HepG2 (cell line): Measurements from ENCODE around the gene ZKSCAN4. TPM values are rescaled to one million over a fixed set of nuclear protein-coding genes. Genes with fewer than 3 reads are reported as not detected.

Source experiments
- ARHGAP35 ChIP-seq: sonication (generic); formaldehyde crosslinking; IDR thresholded peaks from 2 replicates; pipeline ENCODE4 v1.9.0; 2022; ENCODE audit warnings: mild to moderate bottlenecking, inconsistent platforms, moderate library complexity, missing genetic modification reagents, borderline replicate concordance
- ARNTL ChIP-seq: sonication (generic); formaldehyde crosslinking; IDR thresholded peaks from 2 replicates; pipeline ENCODE4 v1.4.0; 2020; ENCODE audit warnings: mild to moderate bottlenecking, missing genetic modification reagents
- ATF3 ChIP-seq: sonication (generic); formaldehyde crosslinking; IDR thresholded peaks from 2 replicates; pipeline ENCODE4 v1.4.0; 2020; ENCODE audit warnings: missing genetic modification reagents
- ATF7 ChIP-seq, 2 experiments: fragments of 450-650 bp in 1 of 2; sonication (generic) in 1 of 2; formaldehyde crosslinking in 1 of 2; IDR thresholded peaks; 2 replicates each; pipeline versions ENCODE4 v1.4.0 to v1.6.1; 2016 to 2020; ENCODE audit warnings: antibody characterized with exemption in 1 of 2, mild to moderate bottlenecking in 1 of 2, missing genetic modification reagents in 1 of 2
- CAMTA2 ChIP-seq: sonication (generic); formaldehyde crosslinking; IDR thresholded peaks from 2 replicates; pipeline ENCODE4 v1.4.0; 2020; ENCODE audit warnings: mild to moderate bottlenecking, missing genetic modification reagents, borderline replicate concordance
- DNMT3B ChIP-seq: conservative IDR thresholded peaks from 2 replicates; pipeline ENCODE4 v1.6.1; 2016; ENCODE audit warnings: missing biosample characterization, control low read depth
- E2F5 ChIP-seq: sonication (generic); formaldehyde crosslinking; conservative IDR thresholded peaks from 2 replicates; pipeline ENCODE4 v1.4.0; 2020; ENCODE audit warnings: missing genetic modification reagents
- ELF1 ChIP-seq: sonication (generic); formaldehyde crosslinking; IDR thresholded peaks from 2 replicates; pipeline ENCODE4 v1.4.0; 2020; ENCODE audit warnings: missing genetic modification reagents
- ETS1 ChIP-seq: sonication (generic); formaldehyde crosslinking; IDR thresholded peaks from 2 replicates; pipeline ENCODE4 v1.4.0; 2020; ENCODE audit warnings: missing genetic modification reagents
- LRRFIP1 ChIP-seq: sonication (generic); formaldehyde crosslinking; conservative IDR thresholded peaks from 2 replicates; pipeline ENCODE4 v1.4.0; 2020; ENCODE audit warnings: missing genetic modification reagents
- MATR3 ChIP-seq: sonication (generic); formaldehyde crosslinking; IDR thresholded peaks from 2 replicates; pipeline ENCODE4 v1.4.0; 2020; ENCODE audit warnings: missing genetic modification reagents
- NCOA2 ChIP-seq: sonication (generic); formaldehyde crosslinking; IDR thresholded peaks from 2 replicates; pipeline ENCODE4 v1.8.0; 2022; ENCODE audit warnings: inconsistent platforms
- RBAK ChIP-seq: sonication (generic); formaldehyde crosslinking; IDR thresholded peaks from 2 replicates; pipeline ENCODE4 v1.5.1; 2020; ENCODE audit warnings: mild to moderate bottlenecking, missing genetic modification reagents
- RCOR2 ChIP-seq: IDR thresholded peaks from 2 replicates; pipeline ENCODE4 v1.6.1; 2016; ENCODE audit warnings: missing biosample characterization, missing genetic modification reagents
- RFXAP ChIP-seq: sonication (generic); formaldehyde crosslinking; IDR thresholded peaks from 2 replicates; pipeline ENCODE4 v1.4.0; 2020; ENCODE audit warnings: missing genetic modification reagents, borderline replicate concordance
- SNAPC5 ChIP-seq: sonication (generic); formaldehyde crosslinking; IDR thresholded peaks from 2 replicates; pipeline ENCODE4 v1.8.1; 2023; ENCODE audit warnings: mild to moderate bottlenecking, missing genetic modification reagents, borderline replicate concordance
- ZBTB43 ChIP-seq: sonication (generic); formaldehyde crosslinking; conservative IDR thresholded peaks from 2 replicates; pipeline ENCODE4 v1.4.0; 2020; ENCODE audit warnings: missing genetic modification reagents
- ZBTB8A ChIP-seq: sonication (generic); formaldehyde crosslinking; IDR thresholded peaks from 2 replicates; pipeline ENCODE4 v1.4.0; 2020; ENCODE audit warnings: mild to moderate bottlenecking, low read depth, missing genetic modification reagents, borderline replicate concordance
- ZNF33B ChIP-seq: sonication (generic); formaldehyde crosslinking; IDR thresholded peaks from 2 replicates; pipeline ENCODE4 v1.5.1; 2020; ENCODE audit warnings: mild to moderate bottlenecking, missing genetic modification reagents
- ZNF598 ChIP-seq: sonication (generic); formaldehyde crosslinking; IDR thresholded peaks from 2 replicates; pipeline ENCODE4 v1.5.1; 2020; ENCODE audit warnings: mild to moderate bottlenecking, missing genetic modification reagents, borderline replicate concordance
- ZNF784 ChIP-seq: sonication (generic); formaldehyde crosslinking; IDR thresholded peaks from 2 replicates; pipeline ENCODE4 v1.5.1; 2020; ENCODE audit warnings: missing genetic modification reagents, mild to moderate bottlenecking, borderline replicate concordance
- polyA plus RNA-seq, 8 experiments: library from polyadenylated mRNA; depleted of rRNA in 3 of 8; stranded (reverse) in 7 of 8; unstranded in 1 of 8; fragments of >200 nt; fragmentation: Illumina TruSeq in 4 of 8; extraction: Trizol in 4 of 8; gene quantifications; 2 replicates each; pipeline versions ENCODE4 v1.2.1 to v1.2.3, GENCODE V29; 2011 to 2016; ENCODE audit warnings: low read depth in 4 of 8, missing spikeins in 1 of 8, mixed read lengths in 1 of 8; ENCODE audit not compliant: insufficient read depth in 1 of 8
- total RNA-seq, 5 experiments: library from RNA; depleted of rRNA; stranded (reverse); fragments of >200 nt; fragmentation: Illumina TruSeq; extraction: Trizol; gene quantifications; 2 replicates each; pipeline ENCODE4 v1.2.3, GENCODE V29; 2016; ENCODE audit warnings: low read depth in 1 of 5

ZKSCAN4 gene
- total and polyA plus RNA-seq, 2 of the 13 experiments (the other 11 are each of a cell fraction or from before 2014, with no cell fraction given), result 2.9 to 7.8 TPM

GRCh38 chr6:28218312-28219248, 33.5 kb downstream of the ZKSCAN4 start (continued):
- no peak for TF ChIP-seq LRRFIP1
- TF ChIP-seq RBAK, result no peak
- TF ChIP-seq ETS1 (CRISPR knock-in tag), result 0 out of 2 replicates have a peak, but pooled peaks have one; percentile 70
- 0 out of 2 replicates have a peak, but pooled peaks have one; percentile 8 for TF ChIP-seq E2F5 (CRISPR knock-in tag)
- TF ChIP-seq CAMTA2 (CRISPR knock-in tag), result no peak
- no peak for TF ChIP-seq DNMT3B (CRISPR knock-in tag)
- TF ChIP-seq RFXAP, result peak; percentile 57
- peak; percentile 26; the same call in 1 of the 2 replicates for TF ChIP-seq SNAPC5 (CRISPR knock-in tag)
- TF ChIP-seq ZNF784 (CRISPR knock-in tag), result no peak
- TF ChIP-seq ELF1, result peak; percentile 71
- no peak for TF ChIP-seq ARNTL
- no peak for TF ChIP-seq RCOR2 (CRISPR knock-in tag)
- TF ChIP-seq ATF7 (IDR thresholded peaks at IDR 0.05), result no peak
- no peak for TF ChIP-seq ATF7 (CRISPR knock-in tag; IDR thresholded peaks at IDR 0.05)
- no peak for TF ChIP-seq ARHGAP35 (CRISPR knock-in tag)
- TF ChIP-seq ZNF33B (CRISPR knock-in tag), result no peak
- TF ChIP-seq ZBTB43 (CRISPR knock-in tag), result peak; percentile 78; the same call in 1 of the 2 replicates
- TF ChIP-seq NCOA2 (CRISPR knock-in tag), result 0 out of 2 replicates have a peak, but pooled peaks have one; percentile 17
- no peak for TF ChIP-seq MATR3 (CRISPR knock-in tag)
- peak; percentile 94; the same call in 1 of the 2 replicates for TF ChIP-seq ZBTB8A (CRISPR knock-in tag)
- no peak; the same call in 1 of the 2 replicates for TF ChIP-seq ZNF598
- TF ChIP-seq ATF3 (CRISPR knock-in tag), result no peak
